ENCODE measurements around the gene ERMARD.

The ERMARD gene

GRCh38 chr6:169751242-169752073, at the start of gene ERMARD, which contains the start of gene DYNLT2:
TSS of gene ERMARD (plus strand) at chr6:169751622. CDS start at chr6:169751658, 36 bp downstream.
TSS of gene DYNLT2 (minus strand) at chr6:169751572. CDS start at chr6:169751458, 114 bp downstream.
- peak within 1 kb of the TSS; percentile 88 for H3K4me3 ChIP-seq (replicated peaks; ENCODE audit: low read depth, low read length)
- TF ChIP-seq CTCF (IDR thresholded peaks at IDR 0.05; ENCODE audit: low read depth, low read length, missing control alignments) = no peak
- DNase-seq (ENCODE audit: extremely low read depth, low read depth) = peak; percentile 76

- peak within 1 kb of the TSS; percentile 79 for H3K4me3 ChIP-seq (replicated peaks; ENCODE audit: low read depth, low read length)
- TF ChIP-seq CTCF (IDR thresholded peaks at IDR 0.05; ENCODE audit: low read depth, low read length, missing control alignments) = no peak
- DNase-seq (ENCODE audit: extremely low read depth, low read depth) = peak; percentile 84
These were observed 49.2 kb upstream of the ERMARD start, which contains the start of the genes C6orf120 and WDR27 for GRCh38 chr6:169701954-169702839. TSS of gene C6orf120 (plus strand) at chr6:169702126. CDS start at chr6:169702460, 334 bp downstream. TSS of gene WDR27 (minus strand) at chr6:169702029. CDS start at chr6:169689005, 13,024 bp downstream.

- TF ChIP-seq CTCF (IDR thresholded peaks at IDR 0.05; ENCODE audit: low read depth, low read length, missing control alignments) = no peak
- DNase-seq (ENCODE audit: extremely low read depth, low read depth) = no peak
These were observed 48.6 kb upstream of the ERMARD start for GRCh38 chr6:169702840-169703246.

GRCh38 chr6:169707772-169708171, 43.6 kb upstream of the ERMARD start:
- no peak for TF ChIP-seq CTCF (IDR thresholded peaks at IDR 0.05; ENCODE audit: low read depth, low read length, missing control alignments)
- no peak for DNase-seq (ENCODE audit: extremely low read depth, low read depth)
- H3K4me3 ChIP-seq (replicated peaks; ENCODE audit: low read depth, low read length) = no peak overlapping the region

More at GRCh38 chr6:169702840-169703246, 48.6 kb upstream of the ERMARD start:
- peak overlapping the region; percentile 79 for H3K4me3 ChIP-seq (replicated peaks; ENCODE audit: low read depth, low read length)

DNA sequence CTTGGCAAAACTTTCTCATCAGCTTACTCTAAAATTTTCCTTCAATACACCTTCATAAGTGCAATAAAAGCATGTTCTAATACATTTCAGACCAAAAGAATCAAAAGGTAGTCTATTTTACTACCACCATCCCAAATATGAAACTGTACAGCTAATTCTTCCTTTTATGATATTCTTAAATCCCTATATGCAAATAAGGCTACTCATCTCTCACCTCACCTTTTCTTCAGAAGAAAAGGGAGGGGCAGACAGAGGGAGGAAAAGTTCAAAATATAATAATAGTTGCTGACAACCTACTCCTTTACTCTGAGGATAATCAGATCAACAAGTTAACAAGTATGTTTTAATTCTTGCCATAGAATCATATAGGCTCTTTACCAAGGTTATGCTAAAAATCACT, 42.1 kb upstream of the ERMARD start:
- DNase-seq (ENCODE audit: extremely low read depth, low read depth) = no peak
- no peak overlapping the region for H3K4me3 ChIP-seq (replicated peaks; ENCODE audit: low read depth, low read length)
- no peak for TF ChIP-seq CTCF (IDR thresholded peaks at IDR 0.05; ENCODE audit: low read depth, low read length, missing control alignments)

DNA sequence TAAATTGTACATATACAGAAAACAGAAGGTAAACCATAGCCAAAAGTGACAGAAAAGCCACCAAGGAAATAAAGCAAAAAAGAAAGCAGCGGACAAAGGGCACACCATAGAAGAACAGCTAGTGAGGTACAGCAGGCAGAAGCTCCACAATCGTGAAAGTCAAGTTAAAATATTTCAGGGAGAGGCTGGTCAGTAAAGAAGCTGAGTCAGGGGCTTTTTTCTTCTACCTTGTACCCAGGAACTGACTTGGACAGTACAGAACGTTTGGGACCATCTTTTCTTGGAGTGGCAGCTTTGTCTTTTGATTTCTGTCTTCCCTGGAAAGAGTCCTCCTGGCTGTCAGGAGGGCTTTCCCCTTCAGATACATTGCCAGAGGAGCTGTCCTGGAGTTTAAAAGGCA, 41.4 kb upstream of the ERMARD start:
- TF ChIP-seq CTCF (IDR thresholded peaks at IDR 0.05; ENCODE audit: low read depth, low read length, missing control alignments) = no peak
- H3K4me3 ChIP-seq (replicated peaks; ENCODE audit: low read depth, low read length) = no peak overlapping the region
- no peak for DNase-seq (ENCODE audit: extremely low read depth, low read depth)
